GM13977 (cell line): ENCODE measurements around the gene RASGRF1.

Source experiments
- DNase-seq: peaks from one replicate; pipeline ENCODE4 v3.0.0; 2012; ENCODE audit warnings: low spot score
- CTCF ChIP-seq: IDR thresholded peaks from 2 replicates; pipeline ENCODE4 v1.5.1; 2012; ENCODE audit warnings: mild to moderate bottlenecking, control low read depth; ENCODE audit not compliant: insufficient read depth; ENCODE audit errors: extremely low read depth, missing control alignments
- in situ Hi-C: fragments of 300-500 bp; cut with MboI; formaldehyde crosslinking; loops from one replicate; pipeline ENCODE4 v1.12.0; 2022; ENCODE audit warnings: low sequenced_read_pairs, low pct_unique_long_range_greater_than_20kb, mixed read lengths, inconsistent platforms; ENCODE audit not compliant: unreplicated experiment

Gene RASGRF1

GRCh38 chr15:78969687-78970349, 120.8 kb downstream of the RASGRF1 start:
- DNase-seq = no peak
- in situ Hi-C loops = no loop called here
- TF ChIP-seq CTCF = no peak

- in situ Hi-C loops = no loop called here
- DNase-seq = no peak
- no peak for TF ChIP-seq CTCF
Observed at GRCh38 chr15:78968539-78969271, 121.9 kb downstream of the RASGRF1 start.

GRCh38 chr15:78968114-78968513, 122.5 kb downstream of the RASGRF1 start:
- in situ Hi-C loops = no loop called here
- no peak for DNase-seq
- TF ChIP-seq CTCF = no peak

- TF ChIP-seq CTCF = no peak
- in situ Hi-C loops = no loop called here
- no peak for DNase-seq
Observed at GRCh38 chr15:78960308-78960707, 130.3 kb downstream of the RASGRF1 start.

- no peak for TF ChIP-seq CTCF
- DNase-seq = no peak
- in situ Hi-C loops = no loop called here
Observed at GRCh38 chr15:78959360-78959759, 131.2 kb downstream of the RASGRF1 start.

GRCh38 chr15:78957416-78958093, 133.0 kb downstream of the RASGRF1 start:
- in situ Hi-C loops = no loop called here
- TF ChIP-seq CTCF = no peak
- DNase-seq = no peak
